Cardiac muscle cell (in vitro differentiated cells and primary cell): ENCODE results near the gene RFT1. TPM values are rescaled to one million over a fixed set of nuclear protein-coding genes. Genes with fewer than 3 reads are reported as not detected.

Experiments
- DNase-seq, 2 donors: peaks; one replicate each; pipeline versions ENCODE4 v3.0.0 to v3.0.0-alpha.2; 2010 to 2017; ENCODE audit warnings: low read depth in 1 of 2, low spot score in 1 of 2
- H3K27ac ChIP-seq: fragments of 200-600 bp; sonication (generic); 2 replicates; pipeline ENCODE4 v1.5.1; 2016
- H3K27me3 ChIP-seq: fragments of 200-600 bp; sonication (generic); 2 replicates; pipeline ENCODE4 v1.6.0; 2016; ENCODE audit warnings: control low read depth
- H3K36me3 ChIP-seq: fragments of 200-600 bp; sonication (generic); 2 replicates; pipeline ENCODE4 v1.5.1; 2016; ENCODE audit warnings: control low read depth
- H3K4me1 ChIP-seq: fragments of 200-600 bp; sonication (generic); 2 replicates; pipeline ENCODE4 v1.8.1; 2017; ENCODE audit warnings: low read depth, mild to moderate bottlenecking, mixed run types
- H3K4me3 ChIP-seq: fragments of 200-600 bp; sonication (generic); 2 replicates; pipeline ENCODE4 v1.5.1; 2016; ENCODE audit warnings: mild to moderate bottlenecking
- H3K9me3 ChIP-seq: fragments of 200-600 bp; sonication (generic); 2 replicates; pipeline ENCODE4 v1.5.1; 2017; ENCODE audit warnings: low read depth, mild to moderate bottlenecking, control low read depth
- CTCF ChIP-seq: IDR thresholded peaks from 2 replicates; pipeline ENCODE4 v1.5.1; 2012; ENCODE audit warnings: low read depth, mild to moderate bottlenecking, low read length
- polyA plus RNA-seq: library from polyadenylated mRNA; unstranded; fragments of >200 nt; fragmentation: Nextera tagmentation; extraction: Ambion mirVana; gene quantifications from 2 replicates; pipeline ENCODE4 v1.2.1, GENCODE V29; 2016
- total RNA-seq: library from RNA; depleted of rRNA; stranded (reverse); fragments of >200 nt; gene quantifications from 2 replicates; pipeline ENCODE4 v1.2.3, GENCODE V29; 2016

RFT1 gene
- total and polyA plus RNA-seq, 2 experiments from 2014 or later = 8.1 to 16.1 TPM

- Histone ChIP-seq H3K9me3 (no peaks in the 10 kb centered on the region), H3K27ac (no peak overlapping the region), H3K27me3 (peaks cover 74% of the 10 kb centered on the region), H3K4me1 (no peaks in the 10 kb centered on the region), H3K36me3 (no peaks in the 10 kb centered on the region), H3K4me3 (no peak overlapping the region)
- no peak for TF ChIP-seq CTCF
- DNase-seq = no peak
Measured at GRCh38 chr3:53075743-53076140, 54.5 kb downstream of the RFT1 start.

- no peak for DNase-seq
- Histone ChIP-seq H3K9me3 (no peaks in the 10 kb centered on the region), H3K36me3 (no peaks in the 10 kb centered on the region), H3K4me1 (no peaks in the 10 kb centered on the region), H3K4me3 (no peak overlapping the region), H3K27me3 (peaks cover 67% of the 10 kb centered on the region), H3K27ac (no peak overlapping the region)
- no peak for TF ChIP-seq CTCF
Measured at GRCh38 chr3:53074761-53075742, 55.2 kb downstream of the RFT1 start.

- H3K9me3 ChIP-seq = no peaks in the 10 kb centered on the region
- no peaks in the 10 kb centered on the region for H3K4me1 ChIP-seq
- TF ChIP-seq CTCF = no peak
- no peak for DNase-seq
- H3K36me3 ChIP-seq = no peaks in the 10 kb centered on the region
- peaks cover 61% of the 10 kb centered on the region for H3K27me3 ChIP-seq
- no peak overlapping the region for H3K4me3 ChIP-seq
- H3K27ac ChIP-seq = no peak overlapping the region
Measured at GRCh38 chr3:53074366-53074696, 55.9 kb downstream of the RFT1 start.

- H3K4me3 ChIP-seq = no peak overlapping the region
- no peaks in the 10 kb centered on the region for H3K9me3 ChIP-seq
- H3K4me1 ChIP-seq = no peaks in the 10 kb centered on the region
- H3K36me3 ChIP-seq = no peaks in the 10 kb centered on the region
- H3K27me3 ChIP-seq = peaks cover 55% of the 10 kb centered on the region
- DNase-seq = no peak
- H3K27ac ChIP-seq = no peak overlapping the region
- no peak for TF ChIP-seq CTCF
Measured at GRCh38 chr3:53073553-53074365, 56.5 kb downstream of the RFT1 start.

- no peaks in the 10 kb centered on the region for H3K36me3 ChIP-seq
- H3K4me1 ChIP-seq = no peaks in the 10 kb centered on the region
- H3K27me3 ChIP-seq = peaks cover 51% of the 10 kb centered on the region
- no peak overlapping the region for H3K27ac ChIP-seq
- no peaks in the 10 kb centered on the region for H3K9me3 ChIP-seq
- no peak overlapping the region for H3K4me3 ChIP-seq
- peak; percentile 82 to 85 for DNase-seq
- TF ChIP-seq CTCF = peak; percentile 96
Measured at GRCh38 chr3:53072653-53073552, 57.3 kb downstream of the RFT1 start.
